ACC112 (cell line): ENCODE data around the gene KLHL17.
"Not testable (repeated sequence)": the region's sequence is repeated elsewhere in the genome, so short reads cannot be mapped to it uniquely, and the experiment has no call there.

Experiments
- H2AFZ ChIP-seq: fragments of 200-600 bp; sonication (generic); one replicate; pipeline ENCODE4 v1.6.0; 2017; ENCODE audit warnings: antibody characterized with exemption, low read length; ENCODE audit not compliant: unreplicated experiment
- H3K27ac ChIP-seq: fragments of 200-600 bp; sonication (generic); 2 replicates; pipeline ENCODE4 v1.5.1; 2014; ENCODE audit warnings: low read depth, mild to moderate bottlenecking, antibody characterized with exemption, low read length, moderate library complexity
- H3K27me3 ChIP-seq: fragments of 200-600 bp; sonication (generic); 2 replicates; pipeline ENCODE4 v1.6.1; 2014; ENCODE audit warnings: mild to moderate bottlenecking, antibody characterized with exemption, low read length, moderate library complexity, mixed read lengths; ENCODE audit not compliant: insufficient read depth
- H3K36me3 ChIP-seq: fragments of 200-600 bp; sonication (generic); 2 replicates; pipeline ENCODE4 v1.6.1; 2016; ENCODE audit warnings: mild to moderate bottlenecking, antibody characterized with exemption, low read length, moderate library complexity, mixed read lengths; ENCODE audit not compliant: insufficient read depth
- H3K4me1 ChIP-seq: fragments of 200-600 bp; sonication (generic); one replicate; pipeline ENCODE4 v1.6.1; 2016; ENCODE audit warnings: low read length, mixed read lengths; ENCODE audit not compliant: insufficient read depth, unreplicated experiment, control insufficient read depth
- H3K4me3 ChIP-seq: fragments of 200-600 bp; sonication (generic); 2 replicates; pipeline ENCODE4 v1.5.1; 2014; ENCODE audit warnings: mild to moderate bottlenecking, low read depth, low read length
- H3K79me2 ChIP-seq: fragments of 200-600 bp; sonication (generic); one replicate; pipeline ENCODE4 v1.6.0; 2016; ENCODE audit warnings: low read length; ENCODE audit not compliant: control insufficient read depth, unreplicated experiment, insufficient read depth

KLHL17 gene

GRCh38 chr1:943545-944340, 16.6 kb upstream of the KLHL17 start:
- Histone ChIP-seq H2AFZ (no peak overlapping the region), H3K4me3 (no peak overlapping the region), H3K27ac (no peak overlapping the region), H3K27me3 (peaks cover 5% of the 10 kb centered on the region; the same call in 1 of the 2 replicates), H3K36me3 (peaks cover 3% of the 10 kb centered on the region; the same call in 1 of the 2 replicates), H3K4me1 (peaks cover 21% of the 10 kb centered on the region), H3K79me2 (no peaks in the 10 kb centered on the region)

- Histone ChIP-seq H3K4me1 (peaks cover 13% of the 10 kb centered on the region), H2AFZ (no peak overlapping the region), H3K27ac (no peak overlapping the region), H3K79me2 (no peaks in the 10 kb centered on the region), H3K36me3 (peaks cover 3% of the 10 kb centered on the region; the same call in 1 of the 2 replicates), H3K4me3 (no peak overlapping the region), H3K27me3 (peaks cover 5% of the 10 kb centered on the region; the same call in 1 of the 2 replicates)
Observed at GRCh38 chr1:944341-945325, 15.8 kb upstream of the KLHL17 start.

- Histone ChIP-seq H3K36me3 (peaks cover 8% of the 10 kb centered on the region; the same call in 1 of the 2 replicates), H3K4me1 (peaks cover 6% of the 10 kb centered on the region), H3K27ac (no peak overlapping the region), H3K79me2 (no peaks in the 10 kb centered on the region), H2AFZ (no peak overlapping the region), H3K4me3 (no peak overlapping the region), H3K27me3 (peaks cover 5% of the 10 kb centered on the region; the same call in 1 of the 2 replicates)
Observed at GRCh38 chr1:945688-946556, 14.5 kb upstream of the KLHL17 start.

- H3K4me1 ChIP-seq, H3K36me3 ChIP-seq, H2AFZ ChIP-seq: not testable (repeated sequence)
Observed at GRCh38 chr1:946811-947210, 13.6 kb upstream of the KLHL17 start.

GRCh38 chr1:947958-948357, 12.4 kb upstream of the KLHL17 start:
- Histone ChIP-seq H3K27me3 (no peaks in the 10 kb centered on the region), H3K4me1 (no peaks in the 10 kb centered on the region), H2AFZ (no peak overlapping the region), H3K36me3 (peaks cover 8% of the 10 kb centered on the region; the same call in 1 of the 2 replicates), H3K4me3 (no peak overlapping the region), H3K27ac (no peak overlapping the region), H3K79me2 (no peaks in the 10 kb centered on the region)

More at GRCh38 chr1:946811-947210, 13.6 kb upstream of the KLHL17 start:
- H3K27ac ChIP-seq, H3K27me3 ChIP-seq, H3K79me2 ChIP-seq, H3K4me3 ChIP-seq: not testable (repeated sequence)

- no peaks in the 10 kb centered on the region for H3K79me2 ChIP-seq
- no peak overlapping the region for H3K27ac ChIP-seq
- H3K36me3 ChIP-seq, result peaks cover 8% of the 10 kb centered on the region; the same call in 1 of the 2 replicates
- H2AFZ ChIP-seq, result no peak overlapping the region
- no peaks in the 10 kb centered on the region for H3K4me1 ChIP-seq
- no peaks in the 10 kb centered on the region for H3K27me3 ChIP-seq
- no peak overlapping the region for H3K4me3 ChIP-seq
Observed at GRCh38 chr1:950268-950667, 10.1 kb upstream of the KLHL17 start.

- no peaks in the 10 kb centered on the region for H3K4me1 ChIP-seq
- H2AFZ ChIP-seq, result no peak overlapping the region
- H3K79me2 ChIP-seq, result no peaks in the 10 kb centered on the region
- H3K27me3 ChIP-seq, result no peaks in the 10 kb centered on the region
- peaks cover 8% of the 10 kb centered on the region; the same call in 1 of the 2 replicates for H3K36me3 ChIP-seq
- H3K27ac ChIP-seq, result no peak overlapping the region
- H3K4me3 ChIP-seq, result no peak overlapping the region
Observed at GRCh38 chr1:950881-951280, 9.5 kb upstream of the KLHL17 start.

- Histone ChIP-seq H3K27me3 (no peaks in the 10 kb centered on the region), H2AFZ (no peak overlapping the region), H3K4me1 (no peaks in the 10 kb centered on the region), H3K27ac (no peak overlapping the region), H3K79me2 (no peaks in the 10 kb centered on the region), H3K36me3 (peaks cover 8% of the 10 kb centered on the region; the same call in 1 of the 2 replicates), H3K4me3 (no peak overlapping the region)
Observed at GRCh38 chr1:951364-951763, 9.0 kb upstream of the KLHL17 start.

- Histone ChIP-seq H3K79me2 (peaks cover 7% of the 10 kb centered on the region), H3K4me1 (no peaks in the 10 kb centered on the region), H2AFZ (no peak overlapping the region), H3K36me3 (peaks cover 5% of the 10 kb centered on the region; the same call in 1 of the 2 replicates), H3K4me3 (no peak overlapping the region), H3K27ac (no peak overlapping the region), H3K27me3 (no peaks in the 10 kb centered on the region)
Observed at GRCh38 chr1:952201-952600, 8.2 kb upstream of the KLHL17 start.

GRCh38 chr1:952603-953002, 7.8 kb upstream of the KLHL17 start:
- H3K4me1 ChIP-seq, result peaks cover under 1% of the 10 kb centered on the region
- peaks cover 4% of the 10 kb centered on the region; the same call in 1 of the 2 replicates for H3K36me3 ChIP-seq
- no peak overlapping the region for H2AFZ ChIP-seq
- H3K79me2 ChIP-seq, result peaks cover 12% of the 10 kb centered on the region
- no peak overlapping the region for H3K4me3 ChIP-seq
- no peaks in the 10 kb centered on the region for H3K27me3 ChIP-seq
- no peak overlapping the region for H3K27ac ChIP-seq
